Measurements from ENCODE around the gene KRTAP2-2. TPM values are rescaled to one million over a fixed set of nuclear protein-coding genes. Genes with fewer than 3 reads are reported as not detected.

KRTAP2-2 gene
- total RNA-seq, 1 donor from 2014 or later, result not detected

- DNase-seq, result no peak
- Mint-ChIP-seq H3K4me3 (ENCODE audit: unreplicated experiment) (no peak overlapping the region), H3K4me1 (ENCODE audit: low read depth, unreplicated experiment) (no peaks in the 10 kb centered on the region), H3K36me3 (ENCODE audit: unreplicated experiment) (no peaks in the 10 kb centered on the region), H3K27ac (ENCODE audit: unreplicated experiment) (no peak overlapping the region), H3K27me3 (ENCODE audit: unreplicated experiment) (no peaks in the 10 kb centered on the region), H3K9me3 (ENCODE audit: unreplicated experiment) (peaks cover 2% of the 10 kb centered on the region)
- no peak for TF ChIP-seq CTCF (IDR thresholded peaks at IDR 0.05; ENCODE audit: partially characterized antibody, unreplicated experiment)
Observed at GRCh38 chr17:41020336-41020735, 34.7 kb downstream of the KRTAP2-2 start.

- Mint-ChIP-seq H3K27me3 (ENCODE audit: unreplicated experiment) (no peaks in the 10 kb centered on the region), H3K36me3 (ENCODE audit: unreplicated experiment) (no peaks in the 10 kb centered on the region), H3K9me3 (ENCODE audit: unreplicated experiment) (no peaks in the 10 kb centered on the region), H3K4me1 (ENCODE audit: low read depth, unreplicated experiment) (no peaks in the 10 kb centered on the region), H3K27ac (ENCODE audit: unreplicated experiment) (no peak overlapping the region), H3K4me3 (ENCODE audit: unreplicated experiment) (no peak overlapping the region)
- no peak for DNase-seq
- TF ChIP-seq CTCF (IDR thresholded peaks at IDR 0.05; ENCODE audit: partially characterized antibody, unreplicated experiment), result no peak
Observed at GRCh38 chr17:41019415-41019814, 35.6 kb downstream of the KRTAP2-2 start.

GRCh38 chr17:41018541-41018940, 36.5 kb downstream of the KRTAP2-2 start:
- no peak overlapping the region for H3K4me3 Mint-ChIP-seq (ENCODE audit: unreplicated experiment)
- H3K9me3 Mint-ChIP-seq (ENCODE audit: unreplicated experiment), result no peaks in the 10 kb centered on the region
- no peaks in the 10 kb centered on the region for H3K36me3 Mint-ChIP-seq (ENCODE audit: unreplicated experiment)
- no peak for DNase-seq
- TF ChIP-seq CTCF (IDR thresholded peaks at IDR 0.05; ENCODE audit: partially characterized antibody, unreplicated experiment), result no peak
- H3K27me3 Mint-ChIP-seq (ENCODE audit: unreplicated experiment), result no peaks in the 10 kb centered on the region
- H3K27ac Mint-ChIP-seq (ENCODE audit: unreplicated experiment), result no peak overlapping the region
- H3K4me1 Mint-ChIP-seq (ENCODE audit: low read depth, unreplicated experiment), result peaks cover 2% of the 10 kb centered on the region

DNA sequence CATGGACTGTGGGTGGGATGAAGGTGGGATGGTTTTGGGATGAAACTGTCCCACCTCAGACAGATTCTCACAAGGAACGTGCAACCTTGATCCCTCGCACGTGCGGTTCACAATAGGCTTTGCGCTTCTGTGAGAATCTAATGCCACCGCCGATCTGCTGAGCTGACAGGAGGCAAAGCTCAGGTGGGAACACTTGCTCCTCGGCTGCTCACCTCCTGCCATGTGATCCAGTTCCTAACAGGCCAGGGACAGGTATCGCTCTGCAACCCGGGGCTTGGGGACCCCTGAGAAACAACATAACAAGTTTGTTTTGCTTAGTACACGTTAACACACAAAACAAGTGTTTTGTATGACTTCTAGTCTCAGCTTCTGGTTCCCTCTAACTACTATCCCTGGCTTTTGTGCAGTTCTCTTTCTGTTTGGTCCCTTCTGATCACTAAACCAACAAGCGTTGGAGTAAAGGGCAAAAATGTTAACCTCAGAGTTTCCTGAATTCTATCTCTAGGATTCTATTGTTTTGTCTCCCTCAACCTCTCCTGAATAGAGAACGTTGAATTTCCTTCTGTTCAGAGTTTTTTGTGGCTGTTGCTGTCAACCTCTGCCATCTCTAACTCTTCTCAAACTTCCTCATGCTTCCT, 38.3 kb downstream of the KRTAP2-2 start:
- H3K4me1 Mint-ChIP-seq (ENCODE audit: low read depth, unreplicated experiment), result peaks cover 7% of the 10 kb centered on the region

More for the DNA sequence above, 38.3 kb downstream of the KRTAP2-2 start:
- Mint-ChIP-seq H3K4me3 (ENCODE audit: unreplicated experiment) (no peak overlapping the region), H3K27ac (ENCODE audit: unreplicated experiment) (no peak overlapping the region), H3K36me3 (ENCODE audit: unreplicated experiment) (no peaks in the 10 kb centered on the region), H3K9me3 (ENCODE audit: unreplicated experiment) (peaks cover 2% of the 10 kb centered on the region), H3K27me3 (ENCODE audit: unreplicated experiment) (peaks cover 3% of the 10 kb centered on the region)
- no peak for DNase-seq
- TF ChIP-seq CTCF (IDR thresholded peaks at IDR 0.05; ENCODE audit: partially characterized antibody, unreplicated experiment), result no peak

Data from glutamatergic neuron (in vitro differentiated cells).